MM.1S (cell line): ENCODE data around the gene DHRSX.
"Not testable (repeated sequence)": the region's sequence is repeated elsewhere in the genome, so short reads cannot be mapped to it uniquely, and the experiment has no call there.

Experiments used
- DNase-seq: peaks from one replicate; pipeline ENCODE4 v3.0.0-alpha.2; 2015
- H2AFZ ChIP-seq: fragments of 300-600 bp; sonication (generic); 2 replicates; pipeline ENCODE4 v1.6.0; 2016; ENCODE audit warnings: antibody characterized with exemption, low read length
- H3F3A ChIP-seq: fragments of 300-600 bp; sonication (generic); 2 replicates; pipeline ENCODE4 v1.6.1; 2016; ENCODE audit warnings: mild to moderate bottlenecking, antibody characterized with exemption, low read length, moderate library complexity, mixed read lengths; ENCODE audit not compliant: insufficient read depth
- H3K27ac ChIP-seq: fragments of 300-600 bp; sonication (generic); 2 replicates; pipeline ENCODE4 v1.5.1; 2016; ENCODE audit warnings: mild to moderate bottlenecking, low read length
- H3K27me3 ChIP-seq: fragments of 300-600 bp; sonication (generic); replicated peaks from 2 replicates; pipeline ENCODE4 v1.6.0; 2016; ENCODE audit warnings: low read length; ENCODE audit not compliant: insufficient read depth
- H3K36me3 ChIP-seq: fragments of 300-600 bp; sonication (generic); replicated peaks from 2 replicates; pipeline ENCODE4 v1.6.1; 2016; ENCODE audit warnings: mild to moderate bottlenecking, low read length, mixed read lengths; ENCODE audit not compliant: insufficient read depth
- H3K4me1 ChIP-seq: fragments of 300-600 bp; sonication (generic); 2 replicates; pipeline ENCODE4 v1.6.1; 2016; ENCODE audit warnings: low read length, mixed read lengths
- H3K4me2 ChIP-seq: fragments of 300-600 bp; sonication (generic); 2 replicates; pipeline ENCODE4 v1.6.0; 2016; ENCODE audit warnings: low read depth, low read length
- H3K4me3 ChIP-seq: fragments of 300-600 bp; sonication (generic); 2 replicates; pipeline ENCODE4 v1.5.1; 2016; ENCODE audit warnings: low read length, mixed read lengths
- H3K79me2 ChIP-seq: fragments of 300-600 bp; sonication (generic); 2 replicates; pipeline ENCODE4 v1.6.1; 2016; ENCODE audit warnings: mixed run types, low read length, mixed read lengths
- H3K9ac ChIP-seq: fragments of 300-600 bp; sonication (generic); 2 replicates; pipeline ENCODE4 v1.6.1; 2016; ENCODE audit warnings: low read length, mixed read lengths
- H3K9me2 ChIP-seq: fragments of 300-600 bp; sonication (generic); replicated peaks from 2 replicates; pipeline ENCODE4 v1.6.1; 2016; ENCODE audit warnings: mild to moderate bottlenecking, low read length, mixed read lengths; ENCODE audit not compliant: insufficient read depth
- H3K9me3 ChIP-seq: fragments of 300-600 bp; sonication (generic); replicated peaks from 2 replicates; pipeline ENCODE4 v1.6.1; 2016; ENCODE audit warnings: mild to moderate bottlenecking, low read length, mixed read lengths; ENCODE audit not compliant: insufficient read depth
- H4K20me1 ChIP-seq: fragments of 300-600 bp; sonication (generic); 2 replicates; pipeline ENCODE4 v1.6.1; 2016; ENCODE audit warnings: mild to moderate bottlenecking, low read length, moderate library complexity, mixed read lengths; ENCODE audit not compliant: insufficient read depth
- CTCF ChIP-seq: fragments of 300-600 bp; sonication (generic); IDR thresholded peaks from 2 replicates; pipeline ENCODE4 v1.5.1; 2016; ENCODE audit warnings: antibody characterized with exemption, low read length, mixed read lengths
- EZH2 ChIP-seq: fragments of 300-600 bp; sonication (generic); optimal IDR thresholded peaks from 2 replicates; pipeline ENCODE3; 2017; ENCODE audit warnings: low read depth, mild to moderate bottlenecking, antibody characterized with exemption, low read length, mixed read lengths
- EZH2phosphoT487 ChIP-seq: fragments of 300-600 bp; sonication (generic); IDR thresholded peaks from 2 replicates; pipeline ENCODE4 v1.6.1; 2018; ENCODE audit warnings: antibody characterized with exemption, low read length

The DHRSX gene

GRCh38 chrX:2384486-2384885, 116.3 kb downstream of the DHRSX start:
- Histone ChIP-seq H3K4me3 (no peak overlapping the region), H3K9me2 (no peaks in the 10 kb centered on the region)
- no peak for DNase-seq

GRCh38 chrX:2383735-2384134, 117.0 kb downstream of the DHRSX start:
- H3K27ac ChIP-seq, result no peak overlapping the region
- DNase-seq, result no peak
- H3K9ac ChIP-seq, result no peak overlapping the region
- H3F3A ChIP-seq, result no peaks in the 10 kb centered on the region
- TF ChIP-seq CTCF, result no peak
- TF ChIP-seq EZH2phosphoT487, result no peak
- TF ChIP-seq EZH2, result no peak
- H3K4me2 ChIP-seq, result no peak overlapping the region
- H3K4me1 ChIP-seq, result no peaks in the 10 kb centered on the region
- no peaks in the 10 kb centered on the region for H3K36me3 ChIP-seq
- H3K4me3 ChIP-seq, result no peak overlapping the region
- no peaks in the 10 kb centered on the region for H3K9me3 ChIP-seq
- H3K79me2 ChIP-seq, result no peaks in the 10 kb centered on the region
- no peaks in the 10 kb centered on the region for H3K9me2 ChIP-seq
- H4K20me1 ChIP-seq, result no peaks in the 10 kb centered on the region
- no peak overlapping the region for H2AFZ ChIP-seq
- H3K27me3 ChIP-seq, result no peaks in the 10 kb centered on the region

More at GRCh38 chrX:2384486-2384885, 116.3 kb downstream of the DHRSX start:
- TF ChIP-seq EZH2, result no peak
- no peak for TF ChIP-seq CTCF
- no peak for TF ChIP-seq EZH2phosphoT487
- H3F3A ChIP-seq, result no peaks in the 10 kb centered on the region
- H3K79me2 ChIP-seq, result no peaks in the 10 kb centered on the region
- no peak overlapping the region for H3K9ac ChIP-seq
- no peaks in the 10 kb centered on the region for H3K36me3 ChIP-seq
- no peaks in the 10 kb centered on the region for H3K9me3 ChIP-seq
- H3K27me3 ChIP-seq, result no peaks in the 10 kb centered on the region
- H3K4me2 ChIP-seq, result no peak overlapping the region
- no peak overlapping the region for H3K27ac ChIP-seq
- H4K20me1 ChIP-seq, result no peaks in the 10 kb centered on the region
- no peaks in the 10 kb centered on the region for H3K4me1 ChIP-seq
- no peak overlapping the region for H2AFZ ChIP-seq

GRCh38 chrX:2383144-2383543, 117.6 kb downstream of the DHRSX start:
- Histone ChIP-seq H3K27ac (no peak overlapping the region), H3K9ac (no peak overlapping the region), H3K36me3 (no peaks in the 10 kb centered on the region), H3K4me2 (no peak overlapping the region), H4K20me1 (no peaks in the 10 kb centered on the region), H3K9me2 (no peaks in the 10 kb centered on the region), H3F3A (no peaks in the 10 kb centered on the region), H2AFZ (no peak overlapping the region), H3K4me3 (no peak overlapping the region), H3K9me3 (no peaks in the 10 kb centered on the region), H3K4me1 (no peaks in the 10 kb centered on the region), H3K79me2 (no peaks in the 10 kb centered on the region), H3K27me3 (no peaks in the 10 kb centered on the region)
- TF ChIP-seq EZH2phosphoT487 (no peak), EZH2 (no peak), CTCF (no peak)
- DNase-seq, result no peak

- H3K79me2 ChIP-seq, DNase-seq, H3K9me2 ChIP-seq, H3K4me2 ChIP-seq, H4K20me1 ChIP-seq, H3K27me3 ChIP-seq, H3K4me1 ChIP-seq, H3K9ac ChIP-seq, H3F3A ChIP-seq, H3K4me3 ChIP-seq, H2AFZ ChIP-seq, H3K27ac ChIP-seq, H3K36me3 ChIP-seq, H3K9me3 ChIP-seq: not testable (repeated sequence)
These were observed 118.2 kb downstream of the DHRSX start for GRCh38 chrX:2382433-2383048.
